NCI-H345 (cell line): ENCODE measurements around the gene KRTAP22-1.

Source experiments
- DNase-seq: peaks from one replicate; lab custom pipeline; 2025; lab: John Stamatoyannopoulos, UW

The KRTAP22-1 gene

DNA sequence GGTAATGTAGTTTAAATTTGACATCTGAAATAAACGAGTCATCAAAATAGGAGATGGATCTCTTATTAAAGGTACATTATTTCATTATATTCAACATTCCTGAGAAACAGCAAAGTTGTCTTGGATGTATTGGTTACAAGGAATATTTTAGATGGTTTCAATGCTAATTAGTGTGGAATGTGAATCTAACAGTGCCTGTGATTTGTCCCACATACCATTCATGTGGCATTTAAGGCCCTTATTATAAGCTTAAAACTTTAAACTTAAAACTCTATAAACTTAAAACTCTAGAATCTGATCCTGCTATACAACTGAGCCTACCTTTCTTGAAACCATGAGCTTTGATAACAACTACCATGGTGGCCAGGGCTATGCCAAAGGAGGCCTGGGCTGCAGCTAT lies at the start of gene KRTAP22-1:
TSS of gene KRTAP22-1 (plus strand) at position 301 of the 400 bp plus-strand sequence.
- DNase-seq, result no peak

DNA sequence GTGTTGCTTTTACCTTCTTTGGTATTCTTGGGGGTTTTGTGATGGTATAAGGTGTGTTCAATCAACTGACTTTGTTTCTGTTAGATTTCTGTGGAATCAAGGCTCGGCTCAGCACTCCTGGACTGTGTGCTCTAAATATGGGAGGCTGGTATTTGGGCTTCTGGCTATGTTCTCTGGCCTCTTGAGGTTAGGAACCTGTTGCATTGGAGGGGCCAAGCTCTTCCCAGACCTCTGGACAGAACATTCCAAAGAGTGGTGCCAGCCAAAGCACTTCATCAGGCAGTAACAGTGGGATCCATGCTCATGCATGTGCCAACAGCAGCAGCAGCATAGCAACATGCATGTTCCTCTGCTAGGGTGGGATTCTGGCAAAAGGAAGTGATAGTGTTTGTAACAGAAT lies 48.1 kb upstream of the KRTAP22-1 start:
- no peak for DNase-seq

- no peak for DNase-seq
These were observed 45.8 kb upstream of the KRTAP22-1 start for GRCh38 chr21:30555095-30555494.

- no peak for DNase-seq
These were observed 39.5 kb upstream of the KRTAP22-1 start, which contains the start of gene KRTAP19-7 for GRCh38 chr21:30561264-30561895. KRTAP19-7 (minus strand) TSS chr21:30561314; CDS start chr21:30561289, 25 bp downstream.

DNA sequence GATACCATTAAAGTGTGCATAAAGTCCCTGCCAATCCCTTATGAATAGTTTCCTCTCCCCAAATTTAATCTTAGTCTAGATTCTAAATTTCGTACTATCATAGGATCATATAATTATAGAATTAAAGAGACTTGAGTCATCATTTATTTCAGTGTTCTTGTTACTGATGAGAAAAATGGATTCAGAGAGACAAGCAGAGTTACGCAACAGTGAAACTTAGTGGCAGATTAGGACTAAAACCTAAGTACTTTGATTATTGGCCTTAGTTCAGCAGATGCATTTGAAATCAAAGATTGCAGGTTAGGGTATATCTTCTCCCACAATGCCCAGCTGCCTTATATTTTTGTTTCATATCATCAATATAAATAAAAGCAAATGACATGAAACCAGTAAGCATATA lies 38.9 kb upstream of the KRTAP22-1 start:
- no peak for DNase-seq

GRCh38 chr21:30563072-30563471 lies 37.8 kb upstream of the KRTAP22-1 start:
- no peak for DNase-seq

DNA sequence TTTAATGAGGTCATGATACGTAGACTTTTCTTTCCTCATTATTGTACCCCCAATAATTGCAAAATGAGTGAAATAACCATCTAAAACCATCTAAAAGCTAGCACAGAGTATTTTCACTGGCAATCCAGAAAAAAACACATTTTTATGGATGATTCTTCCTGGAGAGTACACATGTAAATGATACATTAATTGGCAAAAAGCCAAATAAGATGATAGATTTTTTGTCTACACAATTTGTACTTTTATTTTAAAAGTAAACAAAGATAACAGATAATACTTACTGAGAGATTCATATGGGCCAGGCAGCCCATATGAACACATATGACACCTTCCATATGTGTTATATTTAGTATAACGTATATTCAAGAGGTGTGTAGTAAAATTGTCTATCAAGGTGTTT lies 37.3 kb upstream of the KRTAP22-1 start:
- DNase-seq, result no peak

GRCh38 chr21:30567617-30568016 lies 33.3 kb upstream of the KRTAP22-1 start:
- DNase-seq, result no peak

- no peak for DNase-seq
These were observed 23.1 kb upstream of the KRTAP22-1 start for GRCh38 chr21:30577766-30578165.

DNA sequence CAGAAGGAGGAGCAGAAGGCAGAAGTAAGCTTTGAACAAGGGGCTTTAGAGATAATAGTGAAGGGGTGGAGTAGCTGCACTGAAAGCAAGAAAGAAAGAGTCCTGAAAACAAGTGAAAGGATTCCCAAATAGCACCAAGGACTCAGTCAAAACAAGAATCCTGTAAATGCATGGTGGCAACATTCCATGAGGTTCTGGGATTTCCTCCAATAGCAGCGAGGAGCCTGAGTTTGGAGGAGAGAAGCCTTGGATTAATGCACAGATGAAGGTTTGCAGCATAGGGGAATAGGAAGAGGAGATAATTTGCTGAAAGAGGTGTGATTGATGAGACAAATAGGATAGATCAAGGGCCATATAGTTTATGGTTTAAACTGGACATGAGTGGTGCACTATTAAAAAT lies 21.5 kb upstream of the KRTAP22-1 start:
- DNase-seq, result no peak

DNA sequence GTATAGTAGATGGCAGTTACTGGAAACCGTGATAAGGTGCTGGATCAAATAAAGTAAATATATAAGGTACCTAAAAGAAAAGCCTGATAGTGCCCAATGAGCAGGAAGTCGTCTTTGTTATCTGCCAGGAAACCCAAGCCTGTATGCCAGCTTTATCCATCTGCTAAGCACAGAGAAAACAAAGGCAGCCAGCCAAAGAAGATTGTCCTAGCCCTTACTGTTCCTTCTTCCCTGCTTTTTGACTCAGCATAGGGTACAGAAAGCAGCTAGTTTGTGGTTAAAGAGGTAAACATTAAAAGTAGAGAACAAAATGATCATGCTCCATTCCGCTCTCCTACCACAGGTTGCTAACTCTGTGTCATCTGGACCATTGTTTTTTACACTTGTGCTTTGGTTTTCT lies 20.8 kb upstream of the KRTAP22-1 start:
- DNase-seq, result no peak

- no peak for DNase-seq
These were observed 18.0 kb upstream of the KRTAP22-1 start for GRCh38 chr21:30582870-30583269.

DNA sequence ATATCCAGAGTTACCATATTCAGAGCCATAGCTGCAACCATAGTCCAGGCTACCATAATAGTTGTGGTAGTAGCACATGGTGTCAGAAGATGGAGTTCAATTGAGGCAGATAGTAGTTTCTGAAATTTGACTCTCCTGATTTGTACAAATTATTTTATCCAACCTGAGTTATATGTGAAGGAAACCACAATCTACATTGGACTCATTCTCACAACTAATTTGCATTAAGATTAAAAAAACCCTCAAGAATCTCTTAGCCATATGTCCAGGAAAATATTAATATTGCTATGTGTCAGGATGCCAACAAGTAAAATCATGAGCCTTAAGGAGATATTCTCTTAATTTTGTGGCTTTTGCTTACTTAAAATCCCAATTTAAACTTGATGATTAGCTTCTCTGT lies 10.6 kb upstream of the KRTAP22-1 start, which contains the start of gene KRTAP22-2:
TSS of gene KRTAP22-2 (minus strand) at position 101 of the 400 bp plus-strand sequence.
- DNase-seq, result no peak

- no peak for DNase-seq
These were observed 8.7 kb upstream of the KRTAP22-1 start, which contains the start of gene KRTAP6-3 for GRCh38 chr21:30592140-30592539. KRTAP6-3 (plus strand) TSS chr21:30592440; CDS start chr21:30592446, 6 bp downstream.

- no peak for DNase-seq
These were observed 2.1 kb upstream of the KRTAP22-1 start, which contains the start of gene KRTAP6-2 for GRCh38 chr21:30598802-30599201. KRTAP6-2 (minus strand) TSS chr21:30598902; CDS start chr21:30598874, 28 bp downstream.

DNA sequence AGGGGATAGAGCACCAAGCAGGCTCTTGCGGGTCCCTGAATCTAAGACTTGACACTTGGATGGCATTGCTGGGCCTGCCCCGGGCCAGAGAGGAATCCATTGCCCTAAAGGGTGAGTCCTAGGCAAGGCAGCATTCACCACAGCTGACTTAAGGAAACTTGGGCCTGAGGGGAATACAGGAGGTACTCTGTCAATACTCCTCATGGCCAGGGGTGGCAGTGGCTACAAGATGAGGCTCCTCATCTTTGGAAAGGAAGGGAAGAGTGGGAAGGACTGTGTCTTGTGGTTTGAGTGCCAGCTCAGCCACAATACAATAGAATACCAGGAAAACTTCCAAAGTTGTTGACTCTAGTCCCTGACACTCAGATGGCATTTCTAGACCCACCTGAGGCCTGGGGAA lies 5.1 kb downstream of the KRTAP22-1 start:
- no peak for DNase-seq

DNA sequence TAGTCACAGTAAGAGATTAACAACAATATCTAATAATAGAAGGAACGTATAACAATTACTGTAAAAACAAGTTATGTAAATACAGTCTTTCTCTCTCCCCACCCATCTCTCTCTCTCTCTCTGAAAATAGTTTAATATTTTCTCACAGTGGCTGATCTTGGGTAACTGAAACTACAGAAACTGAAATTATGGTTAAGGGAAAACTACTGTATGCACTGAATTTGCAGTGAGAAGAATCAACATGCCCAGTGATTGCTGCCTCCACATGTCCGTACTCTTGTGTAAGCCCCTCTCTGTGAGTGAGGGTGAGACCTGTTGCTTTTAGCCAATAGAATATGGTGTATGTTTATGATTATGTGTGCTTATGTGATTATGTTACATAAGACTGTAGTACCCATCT lies 11.2 kb downstream of the KRTAP22-1 start:
- no peak for DNase-seq

GRCh38 chr21:30613836-30614235 lies 12.9 kb downstream of the KRTAP22-1 start, which contains the start of gene KRTAP6-1:
KRTAP6-1 (minus strand) TSS chr21:30613930; CDS start chr21:30613904, 26 bp downstream.
- DNase-seq, result no peak

- no peak for DNase-seq
These were observed 14.3 kb downstream of the KRTAP22-1 start for GRCh38 chr21:30615199-30615598.

DNA sequence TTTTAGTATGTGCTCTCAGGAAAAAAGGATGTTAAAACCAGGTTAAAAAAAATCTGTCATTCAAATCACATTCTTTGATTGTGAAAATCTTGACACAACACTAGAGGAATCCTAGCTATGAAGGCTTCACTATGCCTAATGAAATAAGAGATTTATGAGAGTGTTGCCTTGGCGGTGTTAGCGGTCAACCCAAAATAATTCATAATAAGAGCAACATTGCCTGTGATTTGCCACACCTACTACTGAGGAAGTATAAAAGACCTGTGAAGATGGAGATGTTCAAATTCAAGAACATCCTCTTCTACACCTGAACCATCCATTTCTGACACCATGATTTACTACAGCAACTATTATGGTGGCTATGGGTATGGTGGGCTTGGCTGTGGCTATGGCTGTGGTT lies 15.2 kb downstream of the KRTAP22-1 start, which contains the start of gene KRTAP20-1:
TSS of gene KRTAP20-1 (plus strand) at position 301 of the 400 bp plus-strand sequence. CDS start at position 331, 30 bp downstream.
- no peak for DNase-seq

DNA sequence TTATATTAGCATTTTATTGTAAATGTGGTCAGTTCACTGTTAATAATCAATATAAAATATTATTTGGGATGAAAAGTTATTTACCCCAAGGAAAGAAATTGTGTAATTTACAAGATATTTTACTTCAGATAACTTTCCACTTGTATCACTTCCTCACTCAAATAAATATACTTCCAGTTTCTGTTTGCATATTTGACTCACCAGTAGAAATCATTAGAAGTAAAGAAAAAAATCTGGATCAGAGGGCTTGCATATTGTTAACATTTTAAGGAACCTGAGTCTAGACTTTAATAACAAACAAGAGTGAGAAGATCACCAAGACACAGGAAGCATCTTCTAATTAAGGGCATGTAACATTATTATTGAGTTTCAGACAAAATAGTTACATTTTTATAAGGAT lies 19.2 kb downstream of the KRTAP22-1 start:
- DNase-seq, result no peak

DNA sequence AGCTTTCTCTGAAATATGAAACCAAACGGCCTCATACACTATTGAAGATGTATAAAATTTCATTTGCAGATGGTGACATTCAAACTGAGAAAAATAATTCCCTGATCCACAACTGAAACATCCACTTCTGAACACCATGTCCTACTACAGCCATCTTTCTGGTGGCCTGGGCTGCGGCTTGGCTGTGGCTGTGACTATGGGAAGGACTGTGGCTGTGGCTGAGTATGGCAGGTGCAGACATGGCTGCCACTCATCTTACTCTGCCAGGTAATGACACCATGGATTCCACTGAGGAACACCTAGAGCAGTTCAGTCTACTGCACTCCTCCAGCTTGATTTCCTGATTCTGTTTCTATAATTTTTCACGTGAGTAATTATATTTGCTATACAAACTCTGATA lies 19.6 kb downstream of the KRTAP22-1 start, which contains the start of gene KRTAP20-4:
TSS of gene KRTAP20-4 (plus strand) at position 106 of the 400 bp plus-strand sequence.
- no peak for DNase-seq

DNA sequence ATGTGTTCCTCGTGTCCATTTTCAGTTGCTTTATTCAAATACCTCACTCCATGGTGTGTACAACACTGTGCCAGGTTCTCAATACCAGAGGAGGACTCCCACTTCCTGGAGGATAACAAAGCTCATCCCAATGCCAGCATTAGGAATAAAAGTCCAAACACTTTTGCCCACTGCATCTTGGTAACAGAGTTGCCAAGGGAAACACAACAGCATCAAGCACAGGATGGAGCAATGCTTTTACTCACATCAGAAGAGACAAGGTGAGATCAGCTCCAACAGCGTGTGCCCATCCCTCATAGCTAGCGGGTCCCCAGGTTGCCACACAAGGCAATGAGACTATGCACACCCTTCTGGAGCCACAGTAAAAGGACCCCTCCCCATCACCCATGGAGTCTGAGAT lies 22.5 kb downstream of the KRTAP22-1 start:
- no peak for DNase-seq
